ENCODE results near the gene HS3ST3B1. TPM values are rescaled to one million over a fixed set of nuclear protein-coding genes. Genes with fewer than 3 reads are reported as not detected.
A peak's percentile ranks its signal among the peaks of the same experiment; 100 is the strongest.

The HS3ST3B1 gene
- total and polyA plus RNA-seq, 12 donors = 0.73 to 5.9 (median 2.0) TPM

DNA sequence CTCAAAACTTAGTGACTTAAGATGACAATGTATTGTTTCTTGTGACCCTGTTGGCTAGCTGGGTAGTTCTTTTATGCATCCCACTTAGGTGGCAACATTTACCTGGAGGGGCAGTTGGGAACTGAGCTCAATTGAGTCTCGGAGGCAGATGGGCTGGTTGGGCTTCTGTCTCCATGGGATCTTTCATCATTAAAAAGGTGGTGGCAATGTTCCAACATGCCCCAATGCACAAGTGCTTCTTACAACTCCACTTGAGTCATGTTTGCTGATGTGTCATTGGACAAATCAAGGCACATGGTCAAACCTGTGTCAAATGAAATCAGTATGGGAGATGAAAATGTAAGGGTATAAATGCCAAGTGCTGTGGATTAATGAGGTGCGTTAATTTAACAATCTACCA lies 11.7 kb upstream of the HS3ST3B1 start:
- TF ChIP-seq, protein P1, sequence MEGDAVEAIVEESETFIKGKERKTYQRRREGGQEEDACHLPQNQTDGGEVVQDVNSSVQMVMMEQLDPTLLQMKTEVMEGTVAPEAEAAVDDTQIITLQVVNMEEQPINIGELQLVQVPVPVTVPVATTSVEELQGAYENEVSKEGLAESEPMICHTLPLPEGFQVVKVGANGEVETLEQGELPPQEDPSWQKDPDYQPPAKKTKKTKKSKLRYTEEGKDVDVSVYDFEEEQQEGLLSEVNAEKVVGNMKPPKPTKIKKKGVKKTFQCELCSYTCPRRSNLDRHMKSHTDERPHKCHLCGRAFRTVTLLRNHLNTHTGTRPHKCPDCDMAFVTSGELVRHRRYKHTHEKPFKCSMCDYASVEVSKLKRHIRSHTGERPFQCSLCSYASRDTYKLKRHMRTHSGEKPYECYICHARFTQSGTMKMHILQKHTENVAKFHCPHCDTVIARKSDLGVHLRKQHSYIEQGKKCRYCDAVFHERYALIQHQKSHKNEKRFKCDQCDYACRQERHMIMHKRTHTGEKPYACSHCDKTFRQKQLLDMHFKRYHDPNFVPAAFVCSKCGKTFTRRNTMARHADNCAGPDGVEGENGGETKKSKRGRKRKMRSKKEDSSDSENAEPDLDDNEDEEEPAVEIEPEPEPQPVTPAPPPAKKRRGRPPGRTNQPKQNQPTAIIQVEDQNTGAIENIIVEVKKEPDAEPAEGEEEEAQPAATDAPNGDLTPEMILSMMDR (IDR thresholded peaks at IDR 0.05) = no peak
- 78 to 83% methylated on average over 2 of the region's 2 CpGs for WGBS, 2 donors
- H3K4me1 ChIP-seq = no peaks in the 10 kb centered on the region
- H3K9me3 ChIP-seq = peaks cover 0 to 5% (median 0%) of the 10 kb centered on the region in 11 donors
- ATAC-seq = no peak
- intact Hi-C loops (cut with DNase I) = no loop called here
- peaks cover 0 to 74% (median 46%) of the 10 kb centered on the region in 7 donors for H3K27me3 ChIP-seq
- no peak overlapping the region for H3K4me3 ChIP-seq
- H3K36me3 ChIP-seq = no peaks in the 10 kb centered on the region
- no peak for DNase-seq
- H3K27ac ChIP-seq = no peak overlapping the region

DNA sequence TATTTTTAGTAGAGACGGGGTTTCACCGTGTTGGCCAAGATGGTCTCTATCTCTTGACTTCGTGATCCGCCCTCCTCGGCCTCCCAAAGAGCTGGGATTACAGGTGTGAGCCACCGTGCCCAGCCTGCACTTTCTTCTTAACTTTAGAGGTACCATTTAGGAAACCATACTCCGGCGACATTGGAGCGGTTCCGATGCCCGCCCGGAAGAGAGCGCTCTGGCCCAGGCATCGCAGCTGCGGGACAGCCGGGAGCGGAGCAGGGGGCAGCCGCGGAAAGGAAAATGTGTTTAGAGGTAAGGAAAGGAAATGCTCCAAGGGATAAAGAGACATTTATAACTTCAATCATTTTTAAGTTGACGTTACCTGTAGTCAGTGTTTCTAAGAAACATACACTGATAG lies 6.0 kb upstream of the HS3ST3B1 start:
- peaks cover 4 to 35% (median 32%) of the 10 kb centered on the region in 9 donors for H3K4me1 ChIP-seq
- no peak overlapping the region for H3K4me3 ChIP-seq
- TF ChIP-seq, protein P1 (IDR thresholded peaks at IDR 0.05) = peak in 1 of 9 donors; percentile 20
- WGBS, 2 donors = 23 to 25% methylated on average over 20 of the region's 20 CpGs
- peaks cover 0 to 5% (median 0%) of the 10 kb centered on the region in 11 donors for H3K9me3 ChIP-seq
- ATAC-seq (no peak), DNase-seq (no peak)
- H3K27me3 ChIP-seq = peaks cover 10 to 98% (median 90%) of the 10 kb centered on the region in 7 donors
- H3K27ac ChIP-seq = no peak overlapping the region
- intact Hi-C loops (cut with DNase I) = loop anchor here in 3 of 10 donors (5.0 to 10.0 kb wide), 3 partner anchors 230 to 968 kb away; partner anchors contain the start of gene COX10 (in 1 of the 3)
- no peaks in the 10 kb centered on the region for H3K36me3 ChIP-seq

DNA sequence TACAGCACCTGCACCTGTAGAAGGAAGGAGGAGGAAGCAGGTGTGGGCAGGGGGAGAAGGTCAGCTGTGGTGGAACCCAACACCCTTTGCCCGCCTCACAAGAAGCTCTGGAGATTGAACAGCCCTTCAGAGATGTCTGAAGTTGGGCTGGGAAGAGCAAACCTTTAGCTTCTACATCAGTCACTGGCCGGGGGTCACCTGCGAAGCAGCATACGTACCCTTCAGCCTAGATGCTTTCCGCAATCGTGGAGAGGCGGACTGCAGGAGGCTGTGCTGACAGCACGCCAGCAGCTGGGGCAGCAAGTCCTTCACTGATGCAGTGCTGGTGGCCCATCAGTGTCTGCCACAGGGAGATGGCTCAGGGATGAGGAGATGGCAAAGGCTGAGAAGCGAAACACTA lies 5.2 kb upstream of the HS3ST3B1 start:
- Histone ChIP-seq H3K9me3 (no peaks in the 10 kb centered on the region), H3K27ac (no peak overlapping the region), H3K4me1 (peaks cover 4 to 41% (median 36%) of the 10 kb centered on the region in 9 donors), H3K36me3 (no peaks in the 10 kb centered on the region), H3K27me3 (peaks cover 10 to 92% (median 87%) of the 10 kb centered on the region in 7 donors), H3K4me3 (no peak overlapping the region)
- ATAC-seq (no peak), DNase-seq (no peak)
- TF ChIP-seq, protein P1 (IDR thresholded peaks at IDR 0.05) = no peak
- WGBS, 2 donors = 63 to 72% methylated on average over 9 of the region's 9 CpGs
- intact Hi-C loops (cut with DNase I) = loop anchor here in 2 of 10 donors (10.0 kb wide), 2 partner anchors 231 to 519 kb away; partner anchors contain the start of gene COX10 (in 1 of the 2)

DNA sequence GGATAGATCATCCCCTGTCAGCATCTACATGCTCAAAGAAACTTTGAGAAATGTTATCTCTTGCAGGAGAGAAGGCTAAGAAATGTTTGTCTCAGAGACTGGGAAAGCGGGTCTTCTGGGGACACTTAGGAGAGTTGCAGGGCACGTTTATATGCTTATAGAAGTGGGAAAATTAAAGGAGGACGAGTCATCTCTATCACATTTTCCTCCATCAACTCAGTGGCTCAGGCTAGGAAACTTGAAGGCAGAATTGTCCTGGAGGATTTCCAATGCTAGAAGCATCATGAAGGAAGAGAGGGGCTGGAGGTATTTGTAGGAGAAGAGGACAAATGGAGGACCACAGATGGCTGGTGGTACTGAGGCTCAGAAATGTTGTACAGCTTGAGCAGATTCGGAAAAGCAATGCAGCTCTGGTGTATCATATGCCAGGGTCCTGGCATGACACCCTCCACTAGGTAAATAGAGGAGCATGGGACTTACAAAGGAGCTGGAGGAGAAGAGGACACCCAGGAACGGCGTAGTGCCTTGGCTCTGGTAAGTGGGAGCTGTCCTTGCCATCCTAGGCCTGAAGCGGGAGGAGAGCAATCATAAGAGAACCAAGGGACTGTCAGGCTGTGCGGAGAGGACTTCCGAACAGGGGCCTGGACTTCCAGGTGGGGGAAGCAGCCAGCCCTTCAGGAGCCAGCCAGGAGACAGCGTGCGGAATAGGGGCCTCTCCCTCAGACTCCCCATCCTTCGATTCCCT lies 4.5 kb upstream of the HS3ST3B1 start:
- 41 to 51% methylated on average over 12 of the region's 12 CpGs for WGBS, 2 donors
- DNase-seq = no peak
- TF ChIP-seq, protein P1 (IDR thresholded peaks at IDR 0.05) = no peak
- Histone ChIP-seq H3K27me3 (peaks cover 10 to 88% (median 85%) of the 10 kb centered on the region in 7 donors), H3K4me3 (no peak overlapping the region), H3K36me3 (no peaks in the 10 kb centered on the region), H3K4me1 (peaks cover 4 to 47% (median 41%) of the 10 kb centered on the region in 9 donors), H3K9me3 (no peaks in the 10 kb centered on the region), H3K27ac (no peak overlapping the region)
- intact Hi-C loops (cut with DNase I) = loop anchor here in 2 of 10 donors (10.0 kb wide), 2 partner anchors 232 to 518 kb away; partner anchors contain the start of gene COX10 (in 1 of the 2)
- no peak for ATAC-seq
